Stimulated activated CD4-positive, alpha-beta T cell treated with anti-CD3 and anti-CD28 coated beads, Interleukin-12 subunit alpha, Interleukin-12 subunit beta, amount 100 ng/mL, for 48 hours (primary cell): ENCODE data around the gene NLRC3.
"Not testable (repeated sequence)": the region's sequence is repeated elsewhere in the genome, so short reads cannot be mapped to it uniquely, and the experiment has no call there.

Experiments used
- DNase-seq, 3 donors: peaks; one replicate each; pipeline ENCODE4 v3.0.0-alpha.2; 2020; ENCODE audit warnings: low read depth in 2 of 3, low spot score in 1 of 3

Gene NLRC3

GRCh38 chr16:3514621-3515020 lies 62.6 kb downstream of the NLRC3 start:
- DNase-seq, result no peak

GRCh38 chr16:3513892-3514583 lies 63.2 kb downstream of the NLRC3 start:
- DNase-seq, result peak in 1 of 3 donors; percentile 20

- DNase-seq, result no peak
These were observed 65.7 kb downstream of the NLRC3 start for GRCh38 chr16:3511286-3512180.

GRCh38 chr16:3510416-3510815 lies 66.8 kb downstream of the NLRC3 start:
- no peak for DNase-seq

- DNase-seq, result peak; percentile 50 to 64 (median 58)
These were observed 67.7 kb downstream of the NLRC3 start for GRCh38 chr16:3509470-3509928.

GRCh38 chr16:3508736-3509135 lies 68.5 kb downstream of the NLRC3 start:
- DNase-seq, result no peak

GRCh38 chr16:3503523-3503922 lies 73.7 kb downstream of the NLRC3 start:
- DNase-seq, result peak in 2 of 3 donors; percentile 14 to 32

GRCh38 chr16:3501783-3502400 lies 75.3 kb downstream of the NLRC3 start:
- no peak for DNase-seq

GRCh38 chr16:3501412-3501761 lies 75.8 kb downstream of the NLRC3 start:
- not testable (repeated sequence) for DNase-seq

- DNase-seq, result no peak
These were observed 78.2 kb downstream of the NLRC3 start for GRCh38 chr16:3498988-3499387.

GRCh38 chr16:3497771-3498170 lies 79.4 kb downstream of the NLRC3 start:
- no peak for DNase-seq

GRCh38 chr16:3496386-3496785 lies 80.8 kb downstream of the NLRC3 start:
- DNase-seq, result no peak

- DNase-seq, result no peak
These were observed 82.0 kb downstream of the NLRC3 start, which contains the start of gene C16orf90 for GRCh38 chr16:3495176-3495575. TSS of gene C16orf90 (minus strand) at chr16:3495489. CDS start at chr16:3495421, 68 bp downstream.

- no peak for DNase-seq
These were observed 82.7 kb downstream of the NLRC3 start for GRCh38 chr16:3494386-3494973.

GRCh38 chr16:3492356-3492755 lies 84.8 kb downstream of the NLRC3 start:
- DNase-seq, result no peak

GRCh38 chr16:3490911-3491629 lies 86.1 kb downstream of the NLRC3 start:
- no peak for DNase-seq
